ENCODE data around the gene PINK1.
"Not testable (repeated sequence)": the region's sequence is repeated elsewhere in the genome, so short reads cannot be mapped to it uniquely, and the experiment has no call there.

PINK1 gene

GRCh38 chr1:20648946-20649345 is 15.7 kb downstream of the PINK1 start:
- no peak for DNase-seq

GRCh38 chr1:20652300-20652699 is 19.0 kb downstream of the PINK1 start:
- no peak for DNase-seq

GRCh38 chr1:20654104-20654690 is 20.9 kb downstream of the PINK1 start:
- no peak for DNase-seq

- DNase-seq: no peak
These were observed 23.8 kb downstream of the PINK1 start for GRCh38 chr1:20657024-20657423.

GRCh38 chr1:20658166-20658915 is 25.1 kb downstream of the PINK1 start:
- DNase-seq: no peak

GRCh38 chr1:20660363-20660762 is 27.1 kb downstream of the PINK1 start:
- no peak for DNase-seq

GRCh38 chr1:20660847-20661206 is 27.6 kb downstream of the PINK1 start:
- DNase-seq: no peak

- peak; percentile 98 for DNase-seq
These were observed 28.2 kb downstream of the PINK1 start, which contains the start of gene DDOST for GRCh38 chr1:20661207-20662109. Gene DDOST, minus strand, starts transcription at chr1:20661369. Its CDS starts 19 bp downstream, at chr1:20661350.

GRCh38 chr1:20662110-20662475 is 28.8 kb downstream of the PINK1 start:
- DNase-seq: no peak

- no peak for DNase-seq
These were observed 30.1 kb downstream of the PINK1 start for GRCh38 chr1:20663365-20663764.

GRCh38 chr1:20663969-20664715 is 30.9 kb downstream of the PINK1 start:
- DNase-seq: no peak

- DNase-seq: no peak
These were observed 32.5 kb downstream of the PINK1 start for GRCh38 chr1:20665726-20666125.

GRCh38 chr1:20666146-20666545 is 32.9 kb downstream of the PINK1 start:
- no peak for DNase-seq

- DNase-seq: peak; percentile 8
These were observed 33.5 kb downstream of the PINK1 start for GRCh38 chr1:20666804-20667203.

GRCh38 chr1:20668581-20668980 is 35.3 kb downstream of the PINK1 start:
- no peak for DNase-seq

GRCh38 chr1:20670936-20671335 is 37.7 kb downstream of the PINK1 start:
- no peak for DNase-seq

- DNase-seq: no peak
These were observed 39.0 kb downstream of the PINK1 start for GRCh38 chr1:20672265-20672632.

- not testable (repeated sequence) for DNase-seq
These were observed 40.4 kb downstream of the PINK1 start for GRCh38 chr1:20673626-20674025.

- DNase-seq: no peak
These were observed 45.3 kb downstream of the PINK1 start for GRCh38 chr1:20678599-20678998.

GRCh38 chr1:20680269-20680668 is 47.0 kb downstream of the PINK1 start:
- no peak for DNase-seq

- DNase-seq: no peak
These were observed 48.7 kb downstream of the PINK1 start for GRCh38 chr1:20681999-20682398.

GRCh38 chr1:20682571-20683236 is 49.4 kb downstream of the PINK1 start:
- DNase-seq: no peak

Data from fibroblast of upper back skin (primary cell).